ENCODE measurements around the gene WDR7.

WDR7 gene

GRCh38 chr18:57052759-57053158, 401.6 kb downstream of the WDR7 start:
- DNase-seq: no peak

- no peak for DNase-seq
Measured at GRCh38 chr18:57054891-57055290, 403.7 kb downstream of the WDR7 start.

GRCh38 chr18:57057890-57058289, 406.7 kb downstream of the WDR7 start:
- no peak for DNase-seq

GRCh38 chr18:57058734-57059133, 407.6 kb downstream of the WDR7 start:
- no peak for DNase-seq

GRCh38 chr18:57059366-57059765, 408.2 kb downstream of the WDR7 start:
- no peak for DNase-seq

GRCh38 chr18:57060814-57061213, 409.7 kb downstream of the WDR7 start:
- DNase-seq: no peak

GRCh38 chr18:57062178-57062577, 411.0 kb downstream of the WDR7 start:
- DNase-seq: no peak

GRCh38 chr18:57062844-57063243, 411.7 kb downstream of the WDR7 start:
- DNase-seq: no peak

- DNase-seq: no peak
Measured at GRCh38 chr18:57063601-57064103, 412.5 kb downstream of the WDR7 start.

GRCh38 chr18:57073501-57074187, 422.5 kb downstream of the WDR7 start:
- DNase-seq: no peak

- no peak for DNase-seq
Measured at GRCh38 chr18:57075716-57076400, 424.7 kb downstream of the WDR7 start.

- DNase-seq: no peak
Measured at GRCh38 chr18:57077005-57077765, 426.0 kb downstream of the WDR7 start.

GRCh38 chr18:57077786-57078552, 426.8 kb downstream of the WDR7 start:
- no peak for DNase-seq

- no peak for DNase-seq
Measured at GRCh38 chr18:57078614-57079013, 427.5 kb downstream of the WDR7 start.

GRCh38 chr18:57080479-57080878, 429.3 kb downstream of the WDR7 start:
- DNase-seq: no peak

GRCh38 chr18:57081899-57082298, 430.7 kb downstream of the WDR7 start:
- no peak for DNase-seq

GRCh38 chr18:57083485-57083884, 432.3 kb downstream of the WDR7 start:
- DNase-seq: no peak

GRCh38 chr18:57084331-57085271, 433.4 kb downstream of the WDR7 start:
- DNase-seq: no peak

- DNase-seq: no peak
Measured at GRCh38 chr18:57085371-57085770, 434.2 kb downstream of the WDR7 start.

GRCh38 chr18:57086163-57086562, 435.0 kb downstream of the WDR7 start:
- no peak for DNase-seq

All from HCEC 1CT (cell line).